DMS79 (cell line): ENCODE data around the gene CCND2.

Source experiments
- DNase-seq: peaks from one replicate; lab custom pipeline; 2025; lab: John Stamatoyannopoulos, UW

Gene CCND2

GRCh38 chr12:4256043-4256826 is 17.3 kb upstream of the CCND2 start:
- DNase-seq, result no peak

DNA sequence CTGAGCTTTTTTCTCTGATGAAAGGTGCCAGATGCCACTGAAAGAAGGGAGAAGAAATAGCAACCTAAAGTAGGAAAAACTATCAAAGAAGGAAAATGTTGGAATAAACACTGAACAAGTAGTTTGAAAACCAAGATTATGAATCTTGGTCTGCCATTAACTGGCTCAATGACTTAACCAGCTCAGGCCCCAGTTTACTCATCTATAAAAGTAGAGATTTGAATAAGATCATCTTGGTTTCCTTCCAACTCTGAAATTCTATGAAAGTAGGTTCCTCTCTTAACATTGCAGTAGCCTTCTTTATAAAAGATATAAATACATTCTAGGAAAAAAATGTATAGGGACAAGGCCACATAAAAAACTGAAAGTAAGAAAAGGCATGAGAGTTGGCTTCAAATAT is 16.1 kb upstream of the CCND2 start:
- no peak for DNase-seq

GRCh38 chr12:4259099-4259498 is 14.5 kb upstream of the CCND2 start:
- no peak for DNase-seq

DNA sequence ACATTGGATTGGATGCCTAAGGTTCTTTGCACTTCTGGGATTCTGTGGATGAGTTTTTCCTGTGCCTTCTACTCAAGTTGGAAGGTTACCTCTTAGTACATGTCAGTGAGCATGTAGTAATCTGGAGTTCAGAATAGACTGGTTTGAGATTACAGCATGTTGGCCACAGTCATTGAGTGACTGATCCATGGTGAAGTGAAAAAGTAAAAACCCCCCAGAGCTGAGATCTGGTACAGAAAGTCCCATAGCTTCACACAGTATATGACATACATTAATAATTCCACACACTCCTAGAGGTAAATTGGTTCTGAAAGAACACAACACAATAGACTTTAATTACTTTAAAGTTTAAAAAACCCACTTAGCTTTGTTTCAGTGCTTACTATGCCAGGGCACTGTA is 11.9 kb upstream of the CCND2 start:
- DNase-seq, result no peak

- no peak for DNase-seq
Measured at GRCh38 chr12:4265280-4265679, 8.3 kb upstream of the CCND2 start.

GRCh38 chr12:4266990-4267389 is 6.6 kb upstream of the CCND2 start:
- no peak for DNase-seq

DNA sequence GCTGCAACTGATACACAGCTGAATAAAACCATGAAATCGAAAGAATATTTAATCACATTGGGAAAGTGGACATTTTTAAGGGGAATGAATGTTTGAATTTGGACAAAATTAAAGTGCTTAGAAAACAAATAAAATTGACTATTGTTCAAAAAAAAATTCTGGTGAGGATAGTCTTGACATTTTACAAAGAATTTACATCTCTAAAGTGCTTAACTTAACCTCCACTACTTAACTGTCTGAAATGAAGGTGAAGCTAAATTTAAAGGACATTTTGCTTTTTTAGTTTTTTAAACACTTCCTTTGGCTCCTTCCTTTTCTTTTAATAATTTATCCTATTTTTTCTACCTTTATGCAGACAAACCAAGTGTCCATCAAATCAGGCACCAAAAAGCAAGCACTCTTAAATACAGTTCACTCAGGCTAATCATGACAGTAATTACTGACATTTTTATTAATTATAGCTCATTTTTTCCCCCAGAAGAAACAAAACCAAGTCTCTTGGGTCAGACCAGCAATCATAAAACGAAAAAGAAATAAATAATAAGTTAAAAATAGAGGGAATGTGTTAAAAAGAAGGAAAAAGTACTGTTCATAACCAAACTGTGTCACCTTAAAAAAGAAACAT is 5.7 kb upstream of the CCND2 start:
- DNase-seq, result no peak

- no peak for DNase-seq
Measured at GRCh38 chr12:4268329-4269181, 5.0 kb upstream of the CCND2 start.

DNA sequence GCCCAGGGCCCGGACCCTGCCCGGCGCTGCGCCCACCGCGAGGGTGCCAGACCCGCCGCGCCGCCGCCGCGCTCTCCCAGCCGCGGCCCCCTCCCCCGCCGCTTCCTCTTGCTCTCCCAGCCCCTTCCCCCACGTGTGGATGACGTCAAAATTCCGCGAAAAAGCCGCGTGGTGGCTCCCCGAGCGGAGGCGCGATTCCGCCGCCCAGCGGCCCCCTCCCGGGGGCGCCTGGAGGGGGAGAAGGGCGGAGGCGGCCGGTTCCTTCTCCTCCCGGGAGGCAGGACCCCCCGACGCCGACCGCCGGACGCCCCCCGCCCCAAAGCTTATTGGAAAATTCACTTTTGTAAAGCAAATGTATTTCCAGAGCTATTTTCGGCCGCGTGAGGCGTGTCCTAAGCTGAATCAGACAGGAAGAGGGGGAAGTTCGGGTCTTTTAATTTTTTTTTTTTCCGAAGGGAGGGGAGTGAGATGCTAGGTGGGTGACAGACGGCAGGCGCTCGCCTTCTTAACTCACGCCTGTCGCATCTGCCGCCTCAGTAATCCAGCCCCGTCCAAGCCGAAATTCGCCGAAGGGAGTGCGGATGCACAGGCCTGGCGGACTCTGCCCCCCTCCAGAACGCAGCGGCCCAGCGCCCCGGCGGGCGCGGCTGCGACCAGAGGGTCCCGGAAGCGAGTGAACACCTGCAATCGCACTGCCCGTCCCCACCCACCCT is 4.1 kb upstream of the CCND2 start:
- no peak for DNase-seq

DNA sequence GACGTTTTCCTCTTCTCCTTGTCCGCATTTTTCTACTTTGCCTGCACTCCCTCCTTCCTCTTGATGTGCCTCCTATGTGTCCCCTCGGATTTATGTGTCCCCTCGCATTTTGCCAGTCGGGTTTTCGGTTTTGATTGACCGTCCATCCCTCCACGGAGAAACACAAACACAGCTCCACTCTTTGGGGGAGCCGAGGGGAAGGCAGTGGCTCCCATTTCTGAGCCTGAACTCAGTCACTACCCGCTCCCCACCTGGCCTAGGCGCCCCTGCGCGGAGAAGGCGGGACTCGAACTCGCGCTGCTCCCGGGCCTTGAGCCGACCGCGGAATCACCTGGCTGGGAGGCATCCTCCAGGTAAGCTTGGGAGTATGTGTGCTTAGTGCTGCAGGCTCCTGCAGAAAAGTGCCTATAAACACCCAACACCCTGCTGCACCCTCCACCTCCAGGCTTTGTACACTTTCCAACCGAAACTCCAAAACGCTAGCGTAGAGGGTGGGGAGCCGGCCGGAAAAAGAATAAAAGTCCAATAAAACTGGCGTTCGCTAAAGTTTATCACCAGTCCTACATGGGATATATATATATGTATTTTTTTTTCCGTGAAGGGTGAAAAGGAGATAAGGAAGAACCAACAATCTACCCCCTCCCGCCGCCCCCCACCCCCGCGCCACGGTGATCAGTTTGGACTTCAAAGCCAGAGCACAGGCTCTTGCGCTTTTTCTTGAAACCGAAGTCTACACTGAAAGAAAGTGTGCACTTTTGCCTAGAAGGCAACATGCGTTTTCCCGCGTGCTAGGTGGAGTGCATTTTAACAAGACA is 3.3 kb upstream of the CCND2 start:
- DNase-seq, result no peak

DNA sequence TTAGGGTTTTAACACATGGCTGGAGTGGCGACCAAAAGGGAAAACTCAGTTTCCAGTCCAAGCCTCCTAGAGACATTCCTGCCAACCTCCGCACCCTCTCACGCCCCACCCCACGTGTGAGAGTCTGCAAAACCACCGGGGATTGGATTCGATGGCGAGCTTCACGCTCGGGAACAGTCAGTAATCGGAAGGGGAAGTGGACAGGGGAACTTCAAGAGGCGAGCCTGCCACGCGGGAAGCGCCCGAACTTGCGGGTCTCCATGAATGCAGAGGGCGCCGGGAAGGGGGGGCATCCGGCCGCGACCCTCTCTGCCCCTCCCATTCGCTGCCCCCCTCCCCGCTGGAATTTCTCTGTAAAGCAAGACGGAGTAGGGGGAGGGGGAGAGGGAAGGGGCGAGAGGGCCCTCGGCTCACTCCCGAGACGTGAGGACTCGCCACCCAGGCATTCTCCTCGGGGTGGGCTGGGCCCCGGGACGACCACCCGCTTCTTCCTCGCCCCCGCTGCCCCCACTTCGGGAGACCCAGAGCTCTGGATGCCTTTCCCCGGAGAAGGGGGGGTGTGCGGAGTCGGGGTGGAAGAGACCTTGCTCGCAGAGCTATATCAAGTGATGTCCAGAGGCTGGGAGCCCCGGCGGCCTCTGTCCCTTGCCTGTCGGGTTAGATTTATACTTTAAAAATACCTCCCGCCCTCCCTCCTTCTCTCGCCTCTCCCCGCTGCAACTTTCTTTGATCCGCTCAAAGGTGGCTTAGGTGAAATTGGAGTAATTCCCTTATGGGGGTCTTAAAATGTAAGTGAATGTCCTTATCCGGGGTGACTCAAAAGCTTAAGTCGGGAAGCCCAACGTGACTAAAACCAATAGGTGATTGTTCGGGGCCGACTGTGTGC is 2.5 kb upstream of the CCND2 start:
- DNase-seq, result no peak

DNA sequence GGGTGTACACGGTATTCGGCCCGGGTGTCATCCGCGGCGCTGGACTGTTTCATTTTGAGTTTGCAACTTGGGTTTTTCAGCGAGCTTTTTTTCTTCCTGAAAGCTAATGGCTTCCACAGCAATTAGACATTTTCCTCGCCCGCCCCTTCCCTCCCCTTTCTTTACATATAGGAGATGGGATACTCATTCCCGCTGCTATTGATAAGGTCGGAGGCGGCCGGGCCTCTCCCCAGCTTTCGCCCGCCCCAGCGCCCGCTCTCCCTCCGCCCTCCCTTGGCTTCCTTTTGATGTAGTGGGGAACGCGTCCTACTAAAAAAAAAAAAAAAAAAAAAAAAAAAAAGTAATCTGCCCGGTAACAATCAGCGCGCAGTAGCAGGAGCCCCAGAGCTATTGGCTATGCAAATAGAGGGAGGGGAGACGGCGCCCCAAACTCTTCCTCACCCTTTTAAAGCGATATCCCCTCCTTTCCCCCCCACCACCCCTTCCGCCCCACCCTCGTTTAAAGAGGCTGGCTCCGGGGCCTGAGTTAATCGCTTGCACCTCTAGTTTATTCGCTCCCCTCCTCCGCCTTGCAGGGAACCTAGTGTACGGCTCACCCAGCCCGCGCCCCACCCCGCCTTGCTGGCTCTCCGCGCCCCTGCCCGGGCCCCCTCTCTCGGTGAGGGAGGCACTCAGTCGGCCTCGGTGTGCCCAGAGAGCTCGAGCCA is 1.7 kb upstream of the CCND2 start:
- DNase-seq, result no peak

DNA sequence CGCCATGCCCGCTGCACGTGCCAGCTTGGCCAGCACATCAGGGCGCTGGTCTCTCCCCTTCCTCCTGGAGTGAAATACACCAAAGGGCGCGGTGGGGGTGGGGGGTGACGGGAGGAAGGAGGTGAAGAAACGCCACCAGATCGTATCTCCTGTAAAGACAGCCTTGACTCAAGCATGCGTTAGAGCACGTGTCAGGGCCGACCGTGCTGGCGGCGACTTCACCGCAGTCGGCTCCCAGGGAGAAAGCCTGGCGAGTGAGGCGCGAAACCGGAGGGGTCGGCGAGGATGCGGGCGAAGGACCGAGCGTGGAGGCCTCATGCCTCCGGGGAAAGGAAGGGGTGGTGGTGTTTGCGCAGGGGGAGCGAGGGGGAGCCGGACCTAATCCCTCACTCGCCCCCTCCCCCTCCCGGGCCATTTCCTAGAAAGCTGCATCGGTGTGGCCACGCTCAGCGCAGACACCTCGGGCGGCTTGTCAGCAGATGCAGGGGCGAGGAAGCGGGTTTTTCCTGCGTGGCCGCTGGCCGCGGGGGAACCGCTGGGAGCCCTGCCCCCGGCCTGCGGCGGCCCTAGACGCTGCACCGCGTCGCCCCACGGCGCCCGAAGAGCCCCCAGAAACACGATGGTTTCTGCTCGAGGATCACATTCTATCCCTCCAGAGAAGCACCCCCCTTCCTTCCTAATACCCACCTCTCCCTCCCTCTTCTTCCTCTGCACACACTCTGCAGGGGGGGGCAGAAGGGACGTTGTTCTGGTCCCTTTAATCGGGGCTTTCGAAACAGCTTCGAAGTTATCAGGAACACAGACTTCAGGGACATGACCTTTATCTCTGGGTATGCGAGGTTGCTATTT is 914 bp upstream of the CCND2 start:
- DNase-seq, result no peak

DNA sequence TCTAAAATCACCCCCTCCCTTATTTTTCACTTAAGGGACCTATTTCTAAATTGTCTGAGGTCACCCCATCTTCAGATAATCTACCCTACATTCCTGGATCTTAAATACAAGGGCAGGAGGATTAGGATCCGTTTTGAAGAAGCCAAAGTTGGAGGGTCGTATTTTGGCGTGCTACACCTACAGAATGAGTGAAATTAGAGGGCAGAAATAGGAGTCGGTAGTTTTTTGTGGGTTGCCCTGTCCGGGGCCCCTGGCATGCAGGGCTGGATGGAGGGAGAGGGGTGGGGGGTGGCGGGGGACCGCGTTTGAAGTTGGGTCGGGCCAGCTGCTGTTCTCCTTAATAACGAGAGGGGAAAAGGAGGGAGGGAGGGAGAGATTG is 300 bp upstream of the CCND2 start:
- no peak for DNase-seq

GRCh38 chr12:4274396-4275015 is 944 bp downstream of the CCND2 start:
- no peak for DNase-seq

- DNase-seq, result no peak
Measured at GRCh38 chr12:4275016-4275869, 1.7 kb downstream of the CCND2 start.

DNA sequence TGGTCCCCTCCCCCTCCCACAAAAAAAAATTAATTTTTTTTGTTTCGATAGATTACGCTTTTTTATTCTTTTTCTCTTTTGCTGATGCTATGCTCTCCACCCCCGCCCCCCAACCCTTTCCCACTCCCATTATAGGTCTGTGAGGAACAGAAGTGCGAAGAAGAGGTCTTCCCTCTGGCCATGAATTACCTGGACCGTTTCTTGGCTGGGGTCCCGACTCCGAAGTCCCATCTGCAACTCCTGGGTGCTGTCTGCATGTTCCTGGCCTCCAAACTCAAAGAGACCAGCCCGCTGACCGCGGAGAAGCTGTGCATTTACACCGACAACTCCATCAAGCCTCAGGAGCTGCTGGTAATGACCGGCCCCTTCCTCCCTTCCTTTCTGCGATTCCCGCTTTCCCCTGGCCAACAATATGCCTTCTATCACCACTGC is 2.3 kb downstream of the CCND2 start:
- no peak for DNase-seq
